ENCODE data around the gene NR3C1. TPM values are rescaled to one million over a fixed set of nuclear protein-coding genes. Genes with fewer than 3 reads are reported as not detected.

The NR3C1 gene
- total RNA-seq, 3 donors from 2014 or later (not counting 1 experiment from before 2014, with no cell fraction given) = 147 to 168 (median 165) TPM

- 88% methylated on average over 4 of the region's 4 CpGs for WGBS (ENCODE audit: insufficient coverage)
- intact Hi-C loops (cut with micrococcal nuclease) = no loop called here
- H3K36me3 Mint-ChIP-seq = no peaks in the 10 kb centered on the region
- Histone ChIP-seq H3K4me3 (ENCODE audit: low read length) (no peak overlapping the region), H3K27me3 (ENCODE audit: control insufficient read depth, insufficient read depth, low read length) (no peaks in the 10 kb centered on the region), H3K9me3 (ENCODE audit: control insufficient read depth, insufficient read depth, low read length) (no peaks in the 10 kb centered on the region), H3K36me3 (ENCODE audit: control insufficient read depth, insufficient read depth, low read length) (no peaks in the 10 kb centered on the region), H3K4me1 (ENCODE audit: control insufficient read depth, insufficient read depth, low read length) (no peaks in the 10 kb centered on the region), H3K27ac (ENCODE audit: low read length) (no peak overlapping the region)
- H3K27ac Mint-ChIP-seq = no peak overlapping the region
- ATAC-seq (no peak), DNase-seq (no peak)
- no peaks in the 10 kb centered on the region for H3K9me3 Mint-ChIP-seq
- TF ChIP-seq, protein P1, sequence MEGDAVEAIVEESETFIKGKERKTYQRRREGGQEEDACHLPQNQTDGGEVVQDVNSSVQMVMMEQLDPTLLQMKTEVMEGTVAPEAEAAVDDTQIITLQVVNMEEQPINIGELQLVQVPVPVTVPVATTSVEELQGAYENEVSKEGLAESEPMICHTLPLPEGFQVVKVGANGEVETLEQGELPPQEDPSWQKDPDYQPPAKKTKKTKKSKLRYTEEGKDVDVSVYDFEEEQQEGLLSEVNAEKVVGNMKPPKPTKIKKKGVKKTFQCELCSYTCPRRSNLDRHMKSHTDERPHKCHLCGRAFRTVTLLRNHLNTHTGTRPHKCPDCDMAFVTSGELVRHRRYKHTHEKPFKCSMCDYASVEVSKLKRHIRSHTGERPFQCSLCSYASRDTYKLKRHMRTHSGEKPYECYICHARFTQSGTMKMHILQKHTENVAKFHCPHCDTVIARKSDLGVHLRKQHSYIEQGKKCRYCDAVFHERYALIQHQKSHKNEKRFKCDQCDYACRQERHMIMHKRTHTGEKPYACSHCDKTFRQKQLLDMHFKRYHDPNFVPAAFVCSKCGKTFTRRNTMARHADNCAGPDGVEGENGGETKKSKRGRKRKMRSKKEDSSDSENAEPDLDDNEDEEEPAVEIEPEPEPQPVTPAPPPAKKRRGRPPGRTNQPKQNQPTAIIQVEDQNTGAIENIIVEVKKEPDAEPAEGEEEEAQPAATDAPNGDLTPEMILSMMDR (IDR thresholded peaks at IDR 0.05) = no peak
- peaks cover 6 to 29% of the 10 kb centered on the region in 2 donors for H3K27me3 Mint-ChIP-seq (ENCODE audit: low read depth in 2 of 2)
- H3K4me3 Mint-ChIP-seq = no peak overlapping the region
- no peaks in the 10 kb centered on the region for H3K4me1 Mint-ChIP-seq
Observed at GRCh38 chr5:143417503-143418139, 14.1 kb upstream of the NR3C1 start.

- no peak overlapping the region for H3K27ac ChIP-seq (ENCODE audit: low read length)
- Mint-ChIP-seq H3K27me3 (ENCODE audit: low read depth in 2 of 2) (peaks cover 6 to 29% of the 10 kb centered on the region in 2 donors), H3K4me1 (no peaks in the 10 kb centered on the region), H3K36me3 (no peaks in the 10 kb centered on the region), H3K9me3 (no peaks in the 10 kb centered on the region), H3K27ac (no peak overlapping the region), H3K4me3 (no peak overlapping the region)
- TF ChIP-seq, protein P1 (IDR thresholded peaks at IDR 0.05) = no peak
- no peaks in the 10 kb centered on the region for H3K9me3 ChIP-seq (ENCODE audit: control insufficient read depth, insufficient read depth, low read length)
- H3K4me3 ChIP-seq (ENCODE audit: low read length) = no peak overlapping the region
- intact Hi-C loops (cut with micrococcal nuclease) = no loop called here
- H3K4me1 ChIP-seq (ENCODE audit: control insufficient read depth, insufficient read depth, low read length) = no peaks in the 10 kb centered on the region
- H3K27me3 ChIP-seq (ENCODE audit: control insufficient read depth, insufficient read depth, low read length) = no peaks in the 10 kb centered on the region
- DNase-seq (no peak), ATAC-seq (no peak)
- H3K36me3 ChIP-seq (ENCODE audit: control insufficient read depth, insufficient read depth, low read length) = no peaks in the 10 kb centered on the region
Observed at GRCh38 chr5:143416411-143416810, 12.9 kb upstream of the NR3C1 start.

GRCh38 chr5:143413958-143414669 is 10.6 kb upstream of the NR3C1 start:
- H3K9me3 ChIP-seq (ENCODE audit: control insufficient read depth, insufficient read depth, low read length) = no peaks in the 10 kb centered on the region
- no peak overlapping the region for H3K4me3 ChIP-seq (ENCODE audit: low read length)
- Mint-ChIP-seq H3K36me3 (no peaks in the 10 kb centered on the region), H3K27me3 (ENCODE audit: low read depth in 2 of 2) (peaks cover 6 to 36% of the 10 kb centered on the region in 2 donors), H3K9me3 (no peaks in the 10 kb centered on the region), H3K4me3 (no peak overlapping the region), H3K4me1 (no peaks in the 10 kb centered on the region), H3K27ac (no peak overlapping the region)
- no peaks in the 10 kb centered on the region for H3K36me3 ChIP-seq (ENCODE audit: control insufficient read depth, insufficient read depth, low read length)
- 78% methylated on average over 3 of the region's 4 CpGs for WGBS (ENCODE audit: insufficient coverage)
- no peak overlapping the region for H3K27ac ChIP-seq (ENCODE audit: low read length)
- ATAC-seq (no peak), DNase-seq (peak in 1 of 2 donors; percentile 23)
- TF ChIP-seq, protein P1 (IDR thresholded peaks at IDR 0.05) = no peak
- intact Hi-C loops (cut with micrococcal nuclease) = no loop called here
- H3K27me3 ChIP-seq (ENCODE audit: control insufficient read depth, insufficient read depth, low read length) = no peaks in the 10 kb centered on the region
- H3K4me1 ChIP-seq (ENCODE audit: control insufficient read depth, insufficient read depth, low read length) = no peaks in the 10 kb centered on the region

All from natural killer cell (primary cell).